DND-41 (cell line): ENCODE results near the gene RSPRY1.

ENCODE experiments used
- ATAC-seq: fragments of 200-7000 bp; cut with Tn5 transposase; 3 replicates; pipeline ENCODE4 v1.9.1; 2021; ENCODE audit warnings: low read depth; ENCODE audit not compliant: insufficient read depth
- DNase-seq: peaks from one replicate; pipeline ENCODE4 v3.0.0-alpha.2; 2020
- H2AFZ ChIP-seq: 2 replicates; pipeline ENCODE4 v1.6.0; 2012; ENCODE audit warnings: low read depth, low read length
- H3K27ac ChIP-seq: 2 replicates; pipeline ENCODE4 v1.5.1; 2012; ENCODE audit warnings: low read length, inconsistent platforms
- H3K27me3 ChIP-seq: fragments of 200-600 bp; sonication (generic); 2 replicates; pipeline ENCODE4 v1.6.0; 2012; ENCODE audit warnings: low read length, mild to moderate bottlenecking, inconsistent platforms; ENCODE audit not compliant: insufficient read depth, poor library complexity
- H3K36me3 ChIP-seq: 2 replicates; pipeline ENCODE4 v1.5.1; 2012; ENCODE audit warnings: low read length, inconsistent platforms; ENCODE audit not compliant: insufficient read depth
- H3K4me1 ChIP-seq: 2 replicates; pipeline ENCODE4 v1.5.1; 2012; ENCODE audit warnings: mild to moderate bottlenecking, low read length; ENCODE audit not compliant: insufficient read depth
- H3K4me2 ChIP-seq: 2 replicates; pipeline ENCODE4 v1.6.0; 2012; ENCODE audit warnings: mild to moderate bottlenecking, moderate library complexity, low read length, inconsistent platforms; ENCODE audit not compliant: insufficient read depth
- H3K4me3 ChIP-seq, 2 experiments: fragments of 200-600 bp in 1 of 2; shearing (Covaris generic) in 1 of 2; 2 replicates each; pipeline ENCODE4 v1.5.1; 2012 to 2016; ENCODE audit warnings: inconsistent platforms in 2 of 2, low read length in 2 of 2, mild to moderate bottlenecking in 2 of 2, low read depth in 1 of 2, moderate library complexity in 1 of 2
- H3K79me2 ChIP-seq: 2 replicates; pipeline ENCODE4 v1.6.0; 2012; ENCODE audit warnings: low read length, inconsistent platforms; ENCODE audit not compliant: insufficient read depth
- H3K9ac ChIP-seq: 2 replicates; pipeline ENCODE4 v1.6.0; 2012; ENCODE audit warnings: low read depth, mild to moderate bottlenecking, inconsistent platforms, low read length, moderate library complexity
- H3K9me3 ChIP-seq: 2 replicates; pipeline ENCODE4 v1.5.1; 2012; ENCODE audit warnings: low read length, moderate library complexity, mild to moderate bottlenecking, inconsistent platforms; ENCODE audit not compliant: insufficient read depth, severe bottlenecking
- H4K20me1 ChIP-seq: 2 replicates; pipeline ENCODE4 v1.6.0; 2012; ENCODE audit warnings: low read length; ENCODE audit not compliant: insufficient read depth
- CTCF ChIP-seq: IDR thresholded peaks from 2 replicates; pipeline ENCODE4 v1.5.1; 2012; ENCODE audit warnings: borderline replicate concordance, low read length, moderate library complexity, mild to moderate bottlenecking; ENCODE audit not compliant: poor library complexity, severe bottlenecking; ENCODE audit errors: extremely low read depth
- EZH2 ChIP-seq: IDR thresholded peaks from 3 replicates; pipeline ENCODE4 v1.6.1; 2012; ENCODE audit warnings: borderline replicate concordance, low read depth, mild to moderate bottlenecking, moderate library complexity, low read length, inconsistent platforms; ENCODE audit not compliant: severe bottlenecking

RSPRY1 gene

DNA sequence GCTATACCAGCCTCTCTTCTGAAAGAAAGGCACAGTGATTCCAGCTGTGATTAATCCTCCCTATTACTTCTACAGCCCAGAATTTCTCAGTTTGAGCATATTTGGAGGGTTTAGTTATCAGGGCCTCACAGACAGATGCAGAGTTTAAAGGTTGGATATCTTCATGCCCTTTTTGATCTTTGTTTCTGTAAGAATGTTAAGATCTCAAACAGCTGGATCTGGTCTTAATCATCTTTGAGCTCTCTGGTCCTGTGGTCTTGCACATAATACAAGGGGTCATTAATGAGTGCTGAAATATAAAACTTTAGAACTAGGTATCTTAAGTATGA lies 49.9 kb downstream of the RSPRY1 start:
- DNase-seq (no peak), ATAC-seq (no peak)
- Histone ChIP-seq H3K9ac (no peak overlapping the region), H3K79me2 (no peaks in the 10 kb centered on the region), H3K4me3 (no peak overlapping the region), H3K4me2 (no peak overlapping the region), H3K36me3 (peaks cover 66% of the 10 kb centered on the region), H3K27me3 (no peaks in the 10 kb centered on the region), H4K20me1 (no peaks in the 10 kb centered on the region), H3K9me3 (no peaks in the 10 kb centered on the region), H3K4me1 (no peaks in the 10 kb centered on the region), H3K27ac (no peak overlapping the region), H2AFZ (no peak overlapping the region)
- TF ChIP-seq EZH2 (no peak), CTCF (no peak)

- Histone ChIP-seq H3K9me3 (no peaks in the 10 kb centered on the region), H3K4me3 (no peak overlapping the region), H3K27ac (no peak overlapping the region), H4K20me1 (no peaks in the 10 kb centered on the region), H3K27me3 (no peaks in the 10 kb centered on the region), H3K9ac (no peak overlapping the region), H3K4me2 (no peak overlapping the region), H3K79me2 (no peaks in the 10 kb centered on the region), H2AFZ (no peak overlapping the region), H3K4me1 (no peaks in the 10 kb centered on the region), H3K36me3 (peaks cover 40% of the 10 kb centered on the region)
- no peak for DNase-seq
- no peak for TF ChIP-seq EZH2
- TF ChIP-seq CTCF: no peak
- ATAC-seq: no peak
These were observed 52.6 kb downstream of the RSPRY1 start for GRCh38 chr16:57238682-57239081.

- no peak overlapping the region for H3K27ac ChIP-seq
- no peak for DNase-seq
- H3K36me3 ChIP-seq: peaks cover 36% of the 10 kb centered on the region
These were observed 53.0 kb downstream of the RSPRY1 start for GRCh38 chr16:57239107-57239506.

More at GRCh38 chr16:57239107-57239506, 53.0 kb downstream of the RSPRY1 start:
- no peak overlapping the region for H3K4me3 ChIP-seq
- H2AFZ ChIP-seq: no peak overlapping the region
- H3K79me2 ChIP-seq: no peaks in the 10 kb centered on the region
- H3K9me3 ChIP-seq: no peaks in the 10 kb centered on the region
- no peaks in the 10 kb centered on the region for H4K20me1 ChIP-seq
- peaks cover 3% of the 10 kb centered on the region for H3K4me1 ChIP-seq
- no peak overlapping the region for H3K9ac ChIP-seq
- H3K27me3 ChIP-seq: no peaks in the 10 kb centered on the region
- no peak for TF ChIP-seq EZH2
- TF ChIP-seq CTCF: no peak
- ATAC-seq: no peak
- no peak overlapping the region for H3K4me2 ChIP-seq
